ENCODE data around the gene CLDN2.

Gene CLDN2

GRCh38 chrX:106966547-106966946, 46.3 kb downstream of the CLDN2 start:
- DNase-seq, result peak; percentile 8 to 20

DNA sequence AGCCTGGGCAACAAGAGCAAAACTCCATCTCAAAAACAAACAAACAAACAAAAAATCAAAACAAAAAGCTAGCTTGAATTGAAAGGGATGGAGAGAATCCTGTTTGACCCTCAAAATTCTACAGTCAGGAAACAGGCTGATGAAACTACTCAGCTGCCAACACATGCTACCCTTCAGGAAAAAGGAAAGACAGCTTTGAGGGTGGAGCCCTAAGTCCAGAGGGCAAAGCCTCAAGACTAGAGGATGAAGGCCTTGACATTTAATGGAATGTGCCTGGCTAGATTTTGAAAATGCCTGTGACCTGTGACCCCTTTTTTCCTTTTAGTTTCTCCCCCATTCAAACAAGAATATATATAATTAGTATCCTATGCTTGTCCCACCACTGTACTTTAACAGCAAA, 52.7 kb downstream of the CLDN2 start:
- DNase-seq, result no peak

- peak; percentile 84 to 90 for DNase-seq
Observed at GRCh38 chrX:106973433-106974149, 53.4 kb downstream of the CLDN2 start.

- no peak for DNase-seq
Observed at GRCh38 chrX:106976416-106976815, 56.2 kb downstream of the CLDN2 start.
